Osteoblast (primary cell): Measurements from ENCODE around the gene MYO3A. TPM values are rescaled to one million over a fixed set of nuclear protein-coding genes. Genes with fewer than 3 reads are reported as not detected.

Experiments
- DNase-seq: peaks from one replicate; pipeline ENCODE4 v3.0.0; 2011; ENCODE audit warnings: low spot score, mixed read lengths; ENCODE audit not compliant: insufficient read length; ENCODE audit errors: missing footprints
- H2AFZ ChIP-seq: 2 replicates; pipeline ENCODE4 v1.6.0; 2011; ENCODE audit warnings: mild to moderate bottlenecking, low read length
- H3K27ac ChIP-seq: 2 replicates; pipeline ENCODE4 v1.5.1; 2011; ENCODE audit warnings: mild to moderate bottlenecking, low read depth, low read length, moderate library complexity
- H3K27me3 ChIP-seq: 2 replicates; pipeline ENCODE4 v1.6.0; 2012; ENCODE audit warnings: mild to moderate bottlenecking, control low read depth, inconsistent platforms, low read length, moderate library complexity; ENCODE audit not compliant: insufficient read depth
- H3K36me3 ChIP-seq: 2 replicates; pipeline ENCODE4 v1.5.1; 2011; ENCODE audit warnings: mild to moderate bottlenecking, low read length, control low read depth, moderate library complexity; ENCODE audit not compliant: insufficient read depth
- H3K4me1 ChIP-seq: 2 replicates; pipeline ENCODE4 v1.5.1; 2011; ENCODE audit warnings: mild to moderate bottlenecking, low read length, control low read depth, moderate library complexity; ENCODE audit not compliant: insufficient read depth
- H3K4me2 ChIP-seq: 2 replicates; pipeline ENCODE4 v1.6.0; 2011; ENCODE audit warnings: mild to moderate bottlenecking, low read length; ENCODE audit not compliant: insufficient read depth
- H3K4me3 ChIP-seq: fragments of 200-600 bp; sonication (generic); 3 replicates; pipeline ENCODE4 v1.5.1; 2012; ENCODE audit warnings: mild to moderate bottlenecking, low read length, inconsistent platforms; ENCODE audit not compliant: insufficient read depth
- H3K79me2 ChIP-seq: 2 replicates; pipeline ENCODE4 v1.6.0; 2012; ENCODE audit warnings: mild to moderate bottlenecking, low read length, control low read depth, inconsistent platforms; ENCODE audit not compliant: insufficient read depth
- H3K9me3 ChIP-seq: 2 replicates; pipeline ENCODE4 v1.5.1; 2011; ENCODE audit warnings: low read depth, low read length, control low read depth
- H4K20me1 ChIP-seq: 2 replicates; pipeline ENCODE4 v1.6.0; 2012; ENCODE audit warnings: mild to moderate bottlenecking, low read length, control low read depth; ENCODE audit not compliant: insufficient read depth
- total RNA-seq: library from RNA; depleted of rRNA; stranded (reverse); fragments of >200 nt; gene quantifications from 2 replicates; pipeline ENCODE4 v1.2.3, GENCODE V29; 2012
- TF ChIP-seq, protein P1 (sequence below): IDR thresholded peaks from 2 replicates; pipeline ENCODE4 v1.5.1; 2011; ENCODE audit warnings: mild to moderate bottlenecking, low read depth, low read length, moderate library complexity; ENCODE audit errors: extremely low read depth

The MYO3A gene
- total RNA-seq, 1 donor = not detected

DNA sequence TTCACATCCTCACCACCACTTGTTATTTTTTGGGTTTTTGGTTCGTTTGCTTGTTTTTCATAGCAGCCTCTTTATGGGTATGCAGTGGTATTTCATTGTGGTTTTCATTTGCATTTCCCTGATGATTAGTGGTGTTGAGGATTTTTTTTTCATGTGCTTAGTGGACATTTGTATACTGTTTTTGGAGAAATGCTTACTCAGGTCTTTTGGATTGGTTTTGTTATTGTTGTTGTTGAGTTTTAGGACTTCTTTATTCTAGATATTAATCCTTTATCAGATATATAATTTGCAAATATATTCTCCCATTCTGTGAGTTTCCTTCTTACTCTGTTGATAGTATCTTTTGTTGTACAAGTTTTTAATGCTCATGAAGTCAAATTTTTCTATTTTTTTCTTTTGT lies 325.3 kb downstream of the MYO3A start:
- Histone ChIP-seq H3K79me2 (no peaks in the 10 kb centered on the region), H3K27ac (no peak overlapping the region), H2AFZ (no peak overlapping the region), H3K9me3 (no peaks in the 10 kb centered on the region), H3K4me1 (no peaks in the 10 kb centered on the region), H3K36me3 (no peaks in the 10 kb centered on the region), H4K20me1 (no peaks in the 10 kb centered on the region), H3K27me3 (no peaks in the 10 kb centered on the region), H3K4me2 (no peak overlapping the region), H3K4me3 (no peak overlapping the region)
- TF ChIP-seq, protein P1, sequence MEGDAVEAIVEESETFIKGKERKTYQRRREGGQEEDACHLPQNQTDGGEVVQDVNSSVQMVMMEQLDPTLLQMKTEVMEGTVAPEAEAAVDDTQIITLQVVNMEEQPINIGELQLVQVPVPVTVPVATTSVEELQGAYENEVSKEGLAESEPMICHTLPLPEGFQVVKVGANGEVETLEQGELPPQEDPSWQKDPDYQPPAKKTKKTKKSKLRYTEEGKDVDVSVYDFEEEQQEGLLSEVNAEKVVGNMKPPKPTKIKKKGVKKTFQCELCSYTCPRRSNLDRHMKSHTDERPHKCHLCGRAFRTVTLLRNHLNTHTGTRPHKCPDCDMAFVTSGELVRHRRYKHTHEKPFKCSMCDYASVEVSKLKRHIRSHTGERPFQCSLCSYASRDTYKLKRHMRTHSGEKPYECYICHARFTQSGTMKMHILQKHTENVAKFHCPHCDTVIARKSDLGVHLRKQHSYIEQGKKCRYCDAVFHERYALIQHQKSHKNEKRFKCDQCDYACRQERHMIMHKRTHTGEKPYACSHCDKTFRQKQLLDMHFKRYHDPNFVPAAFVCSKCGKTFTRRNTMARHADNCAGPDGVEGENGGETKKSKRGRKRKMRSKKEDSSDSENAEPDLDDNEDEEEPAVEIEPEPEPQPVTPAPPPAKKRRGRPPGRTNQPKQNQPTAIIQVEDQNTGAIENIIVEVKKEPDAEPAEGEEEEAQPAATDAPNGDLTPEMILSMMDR = no peak
- no peak for DNase-seq
